Stimulated activated naive CD8-positive, alpha-beta T cell treated with anti-CD3 and anti-CD28 coated beads, Interleukin-15, Interleukin-2, amounts not matched to agents 100 U/mL and 50 U/mL, for 24 hours (primary cell): ENCODE measurements around the gene SUGP1.
"Not testable (repeated sequence)": the region's sequence is repeated elsewhere in the genome, so short reads cannot be mapped to it uniquely, and the experiment has no call there.

Experiments used
- ATAC-seq: fragments of 150-1000 bp; cut with Tn5 transposase; one replicate; pipeline ENCODE4 v1.10.0; 2021
- DNase-seq: peaks from one replicate; pipeline ENCODE4 v3.0.0; 2021

Gene SUGP1, protein sequence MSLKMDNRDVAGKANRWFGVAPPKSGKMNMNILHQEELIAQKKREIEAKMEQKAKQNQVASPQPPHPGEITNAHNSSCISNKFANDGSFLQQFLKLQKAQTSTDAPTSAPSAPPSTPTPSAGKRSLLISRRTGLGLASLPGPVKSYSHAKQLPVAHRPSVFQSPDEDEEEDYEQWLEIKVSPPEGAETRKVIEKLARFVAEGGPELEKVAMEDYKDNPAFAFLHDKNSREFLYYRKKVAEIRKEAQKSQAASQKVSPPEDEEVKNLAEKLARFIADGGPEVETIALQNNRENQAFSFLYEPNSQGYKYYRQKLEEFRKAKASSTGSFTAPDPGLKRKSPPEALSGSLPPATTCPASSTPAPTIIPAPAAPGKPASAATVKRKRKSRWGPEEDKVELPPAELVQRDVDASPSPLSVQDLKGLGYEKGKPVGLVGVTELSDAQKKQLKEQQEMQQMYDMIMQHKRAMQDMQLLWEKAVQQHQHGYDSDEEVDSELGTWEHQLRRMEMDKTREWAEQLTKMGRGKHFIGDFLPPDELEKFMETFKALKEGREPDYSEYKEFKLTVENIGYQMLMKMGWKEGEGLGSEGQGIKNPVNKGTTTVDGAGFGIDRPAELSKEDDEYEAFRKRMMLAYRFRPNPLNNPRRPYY

DNA sequence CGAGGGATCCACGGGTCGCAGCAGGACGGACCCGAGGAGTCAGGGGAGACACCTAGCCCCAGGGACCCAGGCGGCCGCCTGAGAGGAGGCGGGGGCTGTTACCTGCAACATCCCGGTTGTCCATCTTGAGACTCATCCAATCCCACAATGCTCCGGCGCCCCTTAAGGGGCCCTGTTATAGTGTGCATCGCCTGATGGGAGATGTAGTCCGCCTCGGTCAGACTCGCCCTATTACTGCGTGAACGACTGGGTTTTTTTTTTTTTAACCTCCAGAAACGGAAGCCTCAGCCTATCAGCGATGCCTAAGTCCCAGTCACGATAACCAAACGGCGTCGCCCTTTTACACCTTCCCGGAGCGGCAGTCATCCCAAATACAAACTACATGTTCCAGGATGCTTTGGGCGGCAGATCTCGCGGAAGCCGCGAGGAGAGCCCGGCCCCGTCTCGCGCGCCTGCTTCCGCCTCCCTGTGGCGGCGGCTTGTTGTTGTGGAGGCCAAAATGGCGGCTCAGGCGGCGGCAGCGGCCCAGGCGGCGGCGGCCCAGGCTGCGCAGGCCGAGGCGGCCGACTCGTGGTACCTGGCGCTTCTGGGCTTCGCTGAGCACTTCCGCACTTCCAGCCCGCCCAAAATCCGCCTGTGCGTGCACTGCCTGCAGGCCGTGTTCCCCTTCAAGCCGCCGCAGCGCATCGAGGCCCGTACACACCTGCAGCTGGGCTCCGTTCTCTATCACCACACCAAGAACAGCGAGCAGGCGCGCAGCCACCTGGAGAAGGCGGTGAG, at the start of gene SUGP1, which contains the start of gene MAU2:
Gene SUGP1, minus strand, starts transcription at position 149 of the 780 bp plus-strand sequence. Its CDS starts 13 bp downstream, at position 136.
Gene MAU2, plus strand, starts transcription at position 469 of the 780 bp plus-strand sequence. Its CDS starts 31 bp downstream, at position 500.
- peak; percentile 97 for ATAC-seq
- DNase-seq: peak; percentile 88

DNA sequence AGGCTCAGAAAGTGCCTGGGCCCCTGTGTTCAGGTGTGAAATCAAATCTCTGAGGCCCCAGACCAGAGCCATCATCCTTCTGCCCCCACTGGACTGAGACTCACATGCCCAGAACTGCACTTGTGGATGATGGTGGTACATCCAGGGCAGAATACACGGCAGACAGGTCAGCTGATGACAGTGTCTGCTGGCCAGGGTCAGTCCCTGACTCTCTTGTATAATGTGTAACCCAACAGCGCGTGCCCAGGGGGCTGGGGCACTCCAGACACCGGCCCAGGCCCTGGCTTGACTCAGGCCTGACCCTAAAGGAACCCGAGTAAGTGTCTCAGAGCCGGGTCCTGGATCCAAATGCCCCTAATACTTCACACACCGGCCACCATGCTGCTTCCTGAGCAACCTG, 47.8 kb upstream of the SUGP1 start:
- ATAC-seq (no peak), DNase-seq (no peak)

DNA sequence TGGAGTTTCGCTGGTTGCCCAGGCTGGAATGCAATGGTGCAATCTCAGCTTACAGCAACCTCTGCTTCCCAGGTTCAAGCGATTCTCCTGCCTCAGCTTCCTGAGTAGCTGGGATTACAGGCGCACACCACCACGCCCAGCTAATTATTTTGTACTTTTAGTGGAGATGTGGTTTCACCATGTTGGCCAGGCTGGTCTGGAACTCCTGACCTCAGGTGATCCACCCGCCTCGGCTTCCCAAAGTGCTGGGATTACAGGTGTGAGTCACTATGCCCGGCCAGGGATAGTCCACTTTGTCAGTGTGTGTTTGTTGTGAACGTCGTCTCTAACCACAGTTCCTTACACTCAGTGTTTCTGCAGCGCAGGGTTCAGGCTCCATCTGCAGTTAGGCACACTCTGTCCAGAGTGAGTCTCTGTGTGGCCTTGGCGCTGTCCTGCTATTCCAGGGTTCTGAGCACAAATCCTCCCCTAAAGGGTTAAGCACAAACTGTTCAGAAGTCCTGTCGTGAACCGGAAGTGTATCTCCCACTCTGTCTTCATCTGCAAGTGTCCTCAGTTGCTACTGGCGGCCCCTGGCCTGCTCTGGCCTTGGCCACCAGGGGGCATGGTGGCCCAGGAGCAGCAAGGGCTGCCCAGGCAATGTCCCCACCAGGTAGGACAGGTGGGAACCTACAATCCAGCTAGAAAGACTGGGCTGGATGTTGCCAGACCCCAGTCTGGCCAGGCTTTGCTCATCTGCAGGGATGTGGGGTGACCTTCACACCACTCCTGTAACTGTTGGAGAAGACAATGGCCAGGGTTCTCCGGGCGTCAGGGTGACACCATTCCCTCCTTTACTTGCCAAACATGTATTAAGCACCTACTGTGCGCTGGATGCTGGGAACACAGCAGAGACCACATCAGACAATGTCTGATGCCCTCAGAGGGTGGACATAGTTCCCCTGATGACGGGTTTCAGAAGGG, 46.4 kb upstream of the SUGP1 start:
- ATAC-seq: peak; percentile 91
- DNase-seq: peak; percentile 78

DNA sequence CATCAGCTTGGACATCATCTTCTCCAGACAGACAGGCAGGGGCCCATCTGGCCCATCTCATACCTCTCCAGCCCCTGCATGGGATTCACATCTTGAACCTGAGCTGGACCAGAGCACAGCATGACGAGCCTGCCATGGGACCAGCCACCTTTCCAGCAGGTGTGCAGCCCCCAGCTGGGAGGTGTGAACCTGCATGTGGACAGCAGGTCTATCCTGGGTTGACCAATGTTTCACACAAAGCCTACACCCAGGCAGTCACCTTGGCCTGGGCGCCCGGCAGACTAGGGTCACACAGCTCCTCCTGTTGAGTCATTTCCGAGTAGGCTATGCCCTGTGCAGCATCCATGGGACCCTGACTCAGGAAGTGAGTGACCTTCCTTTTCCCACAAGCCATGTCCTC, 41.8 kb upstream of the SUGP1 start:
- ATAC-seq: no peak
- no peak for DNase-seq

DNA sequence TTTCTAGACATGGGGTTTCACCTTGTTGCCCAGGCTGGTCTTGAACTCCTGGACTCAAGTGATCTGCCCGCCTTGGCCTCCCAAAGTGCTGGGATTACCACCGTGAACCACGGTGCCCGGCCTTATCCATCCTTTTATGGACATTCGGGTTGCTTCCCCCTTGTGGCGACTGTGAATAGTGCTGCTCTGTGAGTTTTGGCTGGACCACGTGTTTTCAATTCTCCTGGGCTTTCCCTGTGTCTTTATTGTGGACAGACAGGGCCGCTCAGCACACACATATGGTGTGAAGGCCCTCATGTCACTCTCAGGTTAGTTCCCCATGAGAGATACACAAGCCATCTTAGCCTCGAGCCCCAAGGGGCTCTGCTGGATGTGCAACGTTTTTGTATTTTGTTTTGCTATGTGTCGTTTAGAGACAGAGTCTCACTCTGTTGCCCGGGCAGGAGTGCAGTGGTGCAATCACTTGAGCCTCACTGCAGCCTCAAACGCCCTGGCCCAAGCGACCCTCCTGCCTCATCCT, 40.8 kb upstream of the SUGP1 start:
- ATAC-seq (peak; percentile 73), DNase-seq (peak; percentile 81)

DNA sequence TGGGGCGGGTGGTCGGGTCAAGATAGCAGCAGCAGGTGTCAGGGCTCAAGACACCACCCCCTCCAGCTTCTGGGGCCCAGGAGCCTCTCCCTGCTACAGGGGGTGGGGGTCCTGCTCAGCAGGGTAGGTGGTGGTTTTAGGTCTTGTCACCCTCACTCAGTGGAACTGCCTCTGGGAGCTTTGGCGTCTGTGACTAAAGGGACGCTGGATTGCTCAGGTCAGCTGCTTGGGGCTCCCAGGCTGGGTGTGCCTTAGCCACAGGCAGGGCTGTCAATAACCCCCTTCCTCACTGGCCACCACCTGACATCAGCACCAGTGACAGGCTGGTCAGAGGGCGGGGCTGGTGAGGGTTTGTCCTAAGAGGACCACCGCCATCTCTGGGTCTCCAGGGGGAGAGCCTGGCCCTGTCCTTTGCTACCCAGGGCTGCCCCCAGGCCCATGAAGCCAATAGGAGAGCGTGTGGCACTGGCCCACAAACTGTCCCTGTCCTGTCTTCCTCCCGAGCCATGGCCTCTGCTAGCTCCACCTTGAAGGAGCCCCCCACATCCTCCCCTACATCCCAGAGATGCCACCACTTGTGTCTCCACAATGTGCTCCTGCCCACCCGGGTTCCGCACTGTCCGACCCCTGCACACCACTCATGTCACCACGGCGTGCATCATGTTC, 36.7 kb upstream of the SUGP1 start:
- no peak for ATAC-seq
- DNase-seq: no peak

DNA sequence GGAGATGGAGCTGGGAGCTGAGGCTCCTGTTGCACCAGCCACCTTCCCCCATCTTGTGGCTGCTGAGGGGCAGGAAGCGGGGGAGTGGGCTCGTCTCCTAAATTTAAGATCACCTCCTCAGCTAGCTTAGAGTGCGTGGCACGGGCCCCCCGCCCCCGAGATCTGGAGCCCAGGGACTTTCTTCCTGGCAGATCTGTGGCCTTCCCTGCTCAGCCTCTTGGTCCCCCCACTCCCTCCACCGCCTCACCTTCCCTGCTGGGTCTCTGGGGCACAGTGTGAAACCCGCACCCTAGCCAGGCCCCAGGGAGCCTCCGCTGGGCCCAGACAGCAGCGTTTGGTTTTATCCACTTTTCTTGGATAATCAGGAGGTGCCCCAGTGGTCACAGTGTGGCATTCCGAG, 36.2 kb upstream of the SUGP1 start:
- ATAC-seq (no peak), DNase-seq (no peak)

DNA sequence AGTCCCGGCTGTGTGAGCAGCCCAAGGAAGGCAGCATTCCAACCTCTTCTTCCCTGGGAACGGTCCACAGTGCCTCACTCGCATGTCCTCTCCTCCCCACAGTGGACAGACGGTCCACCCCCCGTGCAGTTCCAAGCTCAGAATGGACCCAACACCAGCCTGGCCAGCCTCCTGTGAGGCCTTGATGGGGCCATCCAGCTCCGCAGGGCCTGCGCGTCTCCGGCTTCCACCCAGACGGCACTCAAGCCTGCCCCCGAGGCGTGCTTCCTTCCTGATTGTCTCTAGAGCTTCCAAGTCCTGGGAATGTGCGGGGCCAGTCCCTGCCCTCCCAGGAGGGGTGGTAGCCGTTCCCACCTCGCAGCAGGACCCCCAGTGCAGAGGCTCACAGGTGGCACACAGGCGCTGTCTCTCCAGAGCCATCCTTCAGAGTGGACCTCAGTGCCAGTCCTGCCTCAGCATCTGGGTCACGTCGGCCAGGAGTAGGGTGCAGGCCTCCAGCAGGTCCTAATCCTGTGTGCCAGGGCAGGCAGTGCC, 35.4 kb upstream of the SUGP1 start:
- DNase-seq (no peak), ATAC-seq (no peak)

DNA sequence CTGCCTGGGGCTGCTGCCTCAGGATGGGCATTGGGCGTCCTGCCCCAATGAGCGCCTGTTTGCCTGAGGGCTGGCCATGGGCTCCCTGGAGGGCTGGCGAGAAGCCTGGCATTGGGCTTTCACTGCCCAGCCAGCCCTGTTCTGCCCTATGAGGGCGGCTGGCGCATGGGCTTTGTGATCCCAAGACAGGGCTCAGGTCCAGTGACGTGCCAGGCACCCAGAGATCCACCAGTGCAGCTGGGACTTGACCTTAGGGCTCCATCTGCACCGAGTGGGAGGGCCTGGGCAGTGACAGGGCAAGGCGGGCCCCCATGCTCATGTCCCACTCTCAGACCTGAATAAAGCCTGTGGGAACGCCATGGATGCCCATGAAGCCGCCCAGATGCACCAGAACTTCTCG, 34.6 kb upstream of the SUGP1 start:
- DNase-seq: no peak
- no peak for ATAC-seq

DNA sequence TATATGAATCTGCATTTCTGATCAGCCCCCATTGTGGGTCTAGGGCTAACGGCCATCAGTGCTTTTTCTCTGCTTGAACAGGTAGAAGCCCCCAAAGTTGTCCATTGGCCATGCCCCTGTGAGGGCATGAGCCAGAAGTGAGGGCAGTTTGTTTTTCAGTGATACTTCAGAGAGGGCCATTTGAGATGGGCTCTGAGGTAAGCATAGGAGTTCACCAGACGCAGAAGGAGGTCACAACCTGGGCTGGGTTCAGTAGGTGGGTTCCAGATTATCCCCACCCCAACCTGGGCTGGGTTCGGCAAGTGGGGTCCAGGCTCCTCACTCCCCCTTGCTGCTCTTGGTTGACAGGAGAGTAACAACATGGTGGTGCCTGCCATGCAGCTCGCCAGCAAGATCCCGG, 33.7 kb upstream of the SUGP1 start:
- DNase-seq (no peak), ATAC-seq (no peak)

DNA sequence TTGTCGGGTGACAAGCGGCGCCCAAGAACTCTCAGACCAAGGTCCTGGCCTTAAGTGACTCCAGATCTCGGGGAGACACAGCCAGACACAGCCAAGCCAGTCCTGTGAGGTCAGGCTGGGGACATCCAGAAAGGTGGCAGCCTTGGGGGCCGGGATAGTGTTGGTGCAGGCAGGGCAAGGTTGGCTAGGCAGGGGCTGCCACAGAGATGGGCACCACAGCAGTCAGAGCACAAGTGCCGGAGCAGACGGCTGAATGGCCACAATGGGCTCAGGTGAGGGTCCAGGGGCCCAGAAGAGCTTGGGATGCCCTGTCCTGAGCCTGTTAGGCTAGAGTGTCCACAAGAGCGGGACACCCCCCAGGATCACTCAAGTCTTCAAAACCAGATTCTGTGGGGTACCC, 32.5 kb upstream of the SUGP1 start:
- DNase-seq (no peak), ATAC-seq (no peak)

DNA sequence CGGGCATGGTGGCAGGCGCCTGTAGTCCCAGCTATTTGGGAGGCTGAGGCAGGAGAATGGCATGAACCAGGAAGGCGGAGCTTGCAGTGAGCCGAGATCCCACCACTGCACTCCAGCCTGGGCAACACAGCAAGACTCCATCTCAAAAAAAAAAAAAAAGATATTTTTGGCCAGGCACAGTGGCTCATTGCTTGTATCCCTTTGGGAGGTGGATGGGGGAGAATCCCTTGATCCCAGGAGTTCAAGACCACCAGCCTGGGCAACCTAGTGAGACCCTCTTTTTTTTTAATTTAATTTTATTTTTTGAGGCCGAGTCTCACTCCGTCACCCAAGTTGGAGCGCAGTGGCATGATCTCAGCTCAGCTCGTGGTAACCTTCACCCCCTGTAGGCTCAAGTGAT, 30.4 kb upstream of the SUGP1 start:
- DNase-seq, ATAC-seq: not testable (repeated sequence)

DNA sequence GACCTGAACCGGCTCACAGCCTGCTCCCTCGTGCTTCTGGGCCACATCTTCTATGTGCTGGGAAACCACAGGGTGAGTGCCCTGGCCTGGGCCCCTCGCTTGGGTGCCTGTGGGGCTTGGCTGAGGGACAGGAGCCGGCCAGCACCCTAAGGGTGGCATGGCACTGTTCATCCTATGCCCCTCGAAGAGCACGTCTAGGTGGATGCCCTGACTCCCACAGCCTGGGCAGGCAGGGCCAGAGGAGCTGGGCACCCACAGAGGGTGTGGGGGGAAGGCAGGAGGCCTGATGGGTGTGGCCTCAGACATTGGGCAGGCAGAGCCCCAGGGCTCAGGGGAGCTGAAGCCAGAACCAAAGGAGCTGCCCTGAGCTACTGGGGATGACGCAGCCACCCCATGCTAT, 29.1 kb upstream of the SUGP1 start:
- ATAC-seq (no peak), DNase-seq (no peak)

DNA sequence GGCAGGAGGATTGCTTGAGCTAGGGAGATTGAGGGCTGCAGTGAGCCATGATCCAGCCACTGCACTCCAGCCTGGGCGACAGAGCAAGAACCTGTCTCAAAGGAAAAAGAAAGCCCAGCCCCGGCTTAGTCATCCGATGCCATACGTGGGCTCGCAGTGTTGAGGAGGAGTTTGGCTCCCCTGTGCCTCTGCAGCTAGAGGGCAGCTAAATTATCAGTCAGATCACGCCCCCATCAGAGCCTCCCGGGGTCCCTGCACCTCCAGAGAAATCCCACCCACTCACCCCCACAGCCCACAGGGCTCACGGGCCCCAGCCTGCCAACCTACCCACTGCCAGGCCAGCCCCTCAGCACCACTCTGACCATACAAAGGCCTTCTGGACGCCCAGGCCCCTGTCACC, 28.0 kb upstream of the SUGP1 start:
- ATAC-seq (no peak), DNase-seq (no peak)

DNA sequence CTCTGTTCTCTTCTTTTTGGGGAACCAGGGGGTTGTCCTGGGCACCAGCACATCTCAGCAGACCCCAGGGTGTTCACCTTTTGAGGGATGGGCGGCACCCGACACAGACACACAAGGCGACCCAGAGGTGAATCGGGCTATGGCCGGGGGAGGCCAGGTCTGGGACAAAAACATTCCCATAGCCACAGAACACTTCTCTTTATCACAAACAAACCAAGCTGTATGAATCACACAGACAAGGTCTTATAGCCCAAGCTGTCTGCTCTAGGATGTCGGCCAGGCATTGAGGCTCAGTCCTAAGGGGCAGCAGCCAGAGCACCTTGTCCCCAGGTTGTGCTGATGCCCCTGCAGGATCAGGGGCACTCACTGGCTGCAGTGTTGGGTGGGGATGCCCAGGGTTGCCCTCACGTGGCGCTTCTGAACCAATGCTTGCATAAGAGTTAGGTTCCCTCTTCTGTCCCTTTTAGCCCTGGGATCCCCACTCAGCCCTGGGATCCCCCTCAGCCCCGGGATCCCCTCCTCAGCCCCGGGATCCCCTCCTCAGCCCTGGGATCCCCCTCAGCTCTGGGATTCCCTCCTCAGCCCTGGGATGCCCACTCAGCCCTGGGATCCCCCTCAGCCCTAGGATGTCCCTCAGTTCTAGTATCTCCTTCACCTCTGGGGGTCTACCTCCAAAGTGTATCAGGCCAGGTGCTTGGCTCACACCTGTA, 27.2 kb upstream of the SUGP1 start:
- ATAC-seq (no peak), DNase-seq (no peak)

DNA sequence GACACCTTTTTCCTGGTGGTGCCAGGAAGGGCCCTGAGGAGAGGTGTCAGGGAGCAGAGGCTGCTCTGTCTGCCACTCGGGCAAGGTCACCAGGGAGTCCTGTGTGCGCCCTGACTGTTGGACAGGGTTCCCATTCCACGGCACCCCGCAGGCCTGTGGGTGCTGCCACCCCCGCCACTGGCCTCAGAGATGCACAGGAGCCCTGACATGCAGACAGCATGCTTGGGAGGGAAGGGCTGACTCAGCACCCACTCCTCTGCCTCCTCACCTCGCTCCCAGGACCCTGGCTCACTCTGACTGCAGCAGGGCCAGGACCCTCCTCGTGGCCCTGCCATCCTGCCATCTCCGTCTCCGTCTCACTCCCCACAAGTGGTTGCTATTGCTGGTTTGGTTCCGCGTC, 25.7 kb upstream of the SUGP1 start:
- DNase-seq (no peak), ATAC-seq (no peak)

DNA sequence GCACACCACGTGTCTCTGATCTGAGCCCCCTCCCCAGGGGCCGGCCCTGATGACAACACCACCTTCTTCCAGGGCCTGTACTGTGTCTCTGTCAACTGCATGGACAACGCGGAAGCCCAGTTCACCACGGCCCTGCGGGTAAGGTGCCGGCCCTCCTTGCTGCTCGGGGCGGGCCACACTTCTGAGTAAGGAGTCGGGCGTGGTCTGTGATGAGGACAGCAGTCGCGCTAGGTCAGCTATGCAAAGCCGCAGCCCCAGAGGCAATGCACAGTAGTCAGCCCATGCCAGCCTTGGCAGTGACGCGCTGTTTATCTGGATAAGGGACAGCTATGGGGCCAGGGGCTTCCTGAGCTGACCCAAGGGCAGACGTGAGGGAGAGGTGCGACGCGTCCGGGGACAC, 24.9 kb upstream of the SUGP1 start:
- DNase-seq (no peak), ATAC-seq (no peak)

DNA sequence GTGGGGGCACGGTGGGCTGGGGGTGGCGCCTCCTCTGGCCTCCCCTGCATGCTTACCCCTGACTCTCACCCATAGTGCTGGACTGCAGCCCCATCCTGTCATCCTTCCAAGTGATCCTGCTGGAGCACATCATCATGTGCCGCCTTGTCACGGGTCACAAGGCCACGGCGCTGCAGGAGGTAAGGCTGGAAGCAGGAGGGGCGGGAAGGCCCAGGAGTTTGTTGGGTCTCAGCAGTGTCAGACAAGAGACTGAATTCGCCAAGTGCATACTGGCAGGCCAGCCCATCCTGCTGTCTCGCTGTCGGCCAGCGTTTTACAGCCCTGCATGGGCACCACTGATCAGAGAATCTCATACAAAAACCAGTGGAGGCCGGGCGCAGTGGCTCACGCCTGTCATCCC, 23.5 kb upstream of the SUGP1 start:
- ATAC-seq: no peak
- DNase-seq: no peak

DNA sequence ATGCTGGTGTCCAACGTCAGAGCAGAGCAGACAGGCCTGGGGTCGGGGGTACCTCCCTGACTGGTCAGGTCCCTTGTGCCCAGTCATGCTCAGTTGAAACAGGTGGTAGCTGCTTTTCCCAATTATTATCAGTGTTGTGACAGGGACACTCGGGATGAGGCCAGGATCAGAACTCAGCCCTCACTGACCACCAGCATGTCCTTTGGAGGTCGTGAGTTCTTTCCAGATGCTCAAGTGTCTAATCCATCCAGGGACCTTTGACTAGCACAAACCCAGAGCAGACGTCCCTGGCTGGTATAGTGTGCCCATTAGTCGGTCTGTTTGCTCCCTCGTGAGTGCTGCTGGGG, 22.7 kb upstream of the SUGP1 start:
- ATAC-seq: no peak
- no peak for DNase-seq
